GM20431 (cell line): ENCODE results near the gene HS1BP3.

ENCODE experiments used
- in situ Hi-C: fragments of 300-500 bp; cut with MseI, MboI; formaldehyde crosslinking; loops from one replicate; pipeline ENCODE4 v1.15.0; 2020; ENCODE audit warnings: low sequenced_read_pairs; ENCODE audit not compliant: unreplicated experiment

The HS1BP3 gene

DNA sequence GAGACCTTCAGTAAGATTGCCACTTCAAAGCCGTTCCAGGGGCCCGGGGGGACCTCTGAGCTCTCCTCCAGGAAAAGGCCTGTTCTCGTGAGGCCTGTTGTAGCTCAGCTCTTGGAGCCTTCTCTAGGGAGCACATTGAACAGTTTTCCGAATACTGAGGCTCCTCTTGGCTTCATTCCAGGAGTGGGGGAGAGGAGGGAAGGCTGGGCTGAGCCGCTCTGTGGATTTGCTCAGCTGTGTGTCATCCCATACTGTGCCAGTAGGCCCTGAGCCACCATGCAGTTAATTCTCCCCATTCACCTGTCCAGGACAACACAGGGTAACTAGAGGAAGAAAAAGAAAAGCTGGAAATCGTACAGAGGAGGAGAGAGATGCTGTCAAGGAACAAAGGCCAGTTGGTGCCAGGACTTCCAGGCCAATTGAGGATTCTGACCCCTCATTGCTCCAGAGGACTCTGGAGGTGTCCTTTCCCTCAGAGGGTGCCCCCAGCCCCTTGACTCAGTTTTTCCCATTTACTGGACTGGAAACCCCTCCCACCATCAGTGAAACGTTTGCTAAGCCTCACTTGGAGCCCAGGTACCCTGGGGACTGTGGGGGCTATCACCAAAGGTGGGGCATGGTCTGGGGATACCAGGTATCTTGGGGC lies 41.4 kb downstream of the HS1BP3 start:
- in situ Hi-C loops = no loop called here

DNA sequence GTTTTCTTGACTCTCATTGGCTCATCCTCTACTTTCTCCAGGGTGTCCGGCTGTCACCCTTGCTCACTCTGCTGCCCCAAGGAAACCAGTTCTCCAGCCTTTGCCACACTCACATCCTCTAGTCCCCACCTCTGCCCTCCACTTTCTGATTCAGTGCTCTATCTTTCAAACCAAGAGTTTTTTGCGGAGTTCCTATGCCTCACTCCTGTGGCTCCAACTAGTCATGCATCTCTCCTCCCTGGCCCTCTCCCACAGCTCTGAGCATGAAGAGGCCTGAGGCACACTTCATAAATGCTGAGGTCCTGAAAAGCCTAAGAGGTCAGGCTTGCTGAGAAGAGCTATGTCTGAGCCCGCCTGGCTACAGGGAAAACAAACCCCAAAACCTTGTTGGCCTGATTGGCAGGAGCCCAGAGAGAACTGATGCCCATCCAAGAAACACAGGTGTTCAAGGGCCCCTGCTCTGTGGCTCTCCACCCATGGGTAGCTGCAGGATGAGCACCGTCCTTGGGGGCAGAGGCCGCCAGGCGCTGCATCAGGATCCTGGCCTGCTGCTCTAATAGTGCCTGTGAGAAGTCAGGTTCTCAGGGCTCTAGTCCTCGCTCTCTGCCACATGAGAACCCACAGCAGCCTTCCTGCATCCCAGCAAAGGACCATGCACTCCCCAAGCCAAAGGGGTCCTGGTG lies 42.1 kb downstream of the HS1BP3 start:
- in situ Hi-C loops = no loop called here

DNA sequence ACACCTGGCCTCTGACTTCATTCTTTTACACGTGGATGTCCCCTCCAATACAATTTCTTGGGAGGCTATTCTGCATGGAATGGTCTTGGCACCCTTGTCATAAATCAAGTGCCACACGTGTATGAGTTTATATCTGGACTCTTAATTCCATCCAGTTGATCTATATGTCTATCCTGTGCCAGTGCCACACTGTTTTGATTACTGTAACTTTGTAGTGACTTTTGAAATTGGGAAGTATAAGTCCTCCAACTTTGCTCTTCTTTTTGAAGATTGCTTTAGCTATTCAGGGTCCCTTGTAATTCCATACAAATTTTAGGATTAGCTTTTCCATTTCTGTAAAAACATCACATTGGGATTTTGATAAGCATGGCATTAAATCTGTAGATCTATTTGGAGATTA lies 43.5 kb downstream of the HS1BP3 start:
- in situ Hi-C loops = no loop called here

DNA sequence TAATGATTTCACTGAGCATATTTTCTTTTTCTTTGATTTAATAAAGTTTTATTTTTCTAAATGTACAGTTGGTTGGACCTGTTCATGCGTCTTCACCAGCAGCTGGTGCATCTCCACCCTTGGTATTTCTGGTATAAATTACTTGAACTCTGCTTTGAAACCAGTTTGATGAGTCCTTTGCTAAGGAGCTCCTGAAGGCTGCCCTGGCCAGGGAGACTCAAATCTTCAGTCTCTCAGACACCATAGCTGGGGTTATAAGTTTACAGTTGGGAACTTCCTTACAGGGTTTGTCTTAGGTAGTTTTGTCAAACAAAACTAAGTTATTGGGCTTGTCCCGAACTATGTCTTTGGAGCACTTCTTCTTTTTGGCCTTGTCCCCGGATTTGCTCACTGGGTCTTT lies 44.7 kb downstream of the HS1BP3 start:
- in situ Hi-C loops = no loop called here

DNA sequence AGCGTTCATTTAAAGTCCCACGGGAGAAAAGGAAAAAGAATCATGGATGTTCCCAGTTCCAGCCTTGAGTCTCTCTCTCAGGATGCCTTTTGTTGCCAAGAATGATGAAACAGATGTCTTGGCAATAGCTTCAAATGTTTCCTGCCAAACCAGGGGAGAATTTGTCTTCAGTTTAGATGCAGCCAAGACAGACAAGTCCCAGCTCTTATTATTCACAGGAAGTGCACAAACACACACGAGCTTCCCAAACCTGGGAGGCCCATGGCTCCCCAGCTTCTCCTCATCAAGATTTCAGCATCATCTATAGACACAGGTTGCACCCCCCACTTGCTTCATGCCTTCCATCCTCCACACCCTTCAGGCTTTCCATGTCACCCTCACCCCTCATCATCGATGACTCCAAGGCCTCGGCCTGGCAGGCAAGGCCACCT lies 45.9 kb downstream of the HS1BP3 start:
- in situ Hi-C loops = no loop called here

DNA sequence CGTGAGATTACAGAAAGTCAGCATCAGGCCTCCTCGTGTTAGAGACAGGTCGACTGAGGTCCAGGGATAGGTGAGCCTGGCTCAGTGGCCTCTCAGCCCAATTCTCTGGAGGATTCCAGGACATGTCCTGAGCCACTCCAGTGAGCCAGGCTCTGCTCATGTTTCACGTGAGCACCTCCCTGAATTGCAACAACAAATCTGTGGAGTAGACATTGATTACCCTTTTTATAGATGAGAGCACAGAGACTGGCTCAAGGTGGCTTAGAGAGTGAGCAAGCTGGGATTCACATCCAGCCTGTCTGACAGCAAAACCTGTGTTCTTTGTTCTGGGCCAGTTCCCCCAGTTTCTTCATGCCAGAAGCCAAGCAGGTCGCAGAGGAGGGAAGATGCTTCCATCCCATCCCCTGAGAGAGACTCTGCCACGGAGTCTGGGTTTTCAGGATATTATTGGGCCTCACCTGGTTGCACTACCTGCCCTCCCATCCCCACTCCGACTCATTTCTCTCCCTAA lies 46.4 kb downstream of the HS1BP3 start:
- in situ Hi-C loops = no loop called here

DNA sequence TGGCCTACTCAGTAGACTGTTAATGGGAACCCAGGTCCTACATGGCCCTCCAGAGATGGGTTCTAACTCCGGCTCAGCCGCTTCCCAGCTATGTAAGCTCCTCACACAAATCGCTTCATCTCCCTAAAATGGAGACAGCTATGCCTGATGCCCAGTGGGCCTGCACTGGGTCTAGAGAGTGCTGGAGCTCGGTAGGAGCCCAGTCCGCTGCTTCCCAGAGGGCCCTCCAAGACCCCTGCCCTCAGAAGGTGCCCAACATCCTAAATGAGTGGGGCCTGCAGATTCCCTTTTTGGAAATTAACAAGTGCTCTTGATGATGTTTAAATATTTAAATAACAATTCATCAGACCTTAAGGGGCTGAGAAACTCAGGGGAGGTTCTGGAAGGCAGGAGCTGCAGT lies 47.1 kb downstream of the HS1BP3 start:
- in situ Hi-C loops = no loop called here

DNA sequence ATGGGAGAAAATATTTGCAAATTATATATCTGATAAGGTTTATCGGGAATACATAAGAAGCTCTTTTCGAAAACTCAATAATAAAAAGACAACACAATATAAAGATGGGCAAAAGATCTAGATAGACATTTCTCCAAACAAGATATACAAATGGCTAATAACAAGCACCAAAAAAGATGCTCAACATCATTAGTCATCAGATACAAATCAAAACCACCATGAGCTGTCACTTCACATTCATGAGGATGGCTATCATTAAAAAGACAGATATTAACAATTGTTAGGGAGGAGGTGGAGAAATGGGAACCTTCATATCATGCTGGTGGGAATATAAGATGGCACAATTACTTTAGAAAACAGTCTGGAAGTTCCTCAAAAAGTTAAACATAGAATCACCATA lies 48.1 kb downstream of the HS1BP3 start:
- in situ Hi-C loops = no loop called here

DNA sequence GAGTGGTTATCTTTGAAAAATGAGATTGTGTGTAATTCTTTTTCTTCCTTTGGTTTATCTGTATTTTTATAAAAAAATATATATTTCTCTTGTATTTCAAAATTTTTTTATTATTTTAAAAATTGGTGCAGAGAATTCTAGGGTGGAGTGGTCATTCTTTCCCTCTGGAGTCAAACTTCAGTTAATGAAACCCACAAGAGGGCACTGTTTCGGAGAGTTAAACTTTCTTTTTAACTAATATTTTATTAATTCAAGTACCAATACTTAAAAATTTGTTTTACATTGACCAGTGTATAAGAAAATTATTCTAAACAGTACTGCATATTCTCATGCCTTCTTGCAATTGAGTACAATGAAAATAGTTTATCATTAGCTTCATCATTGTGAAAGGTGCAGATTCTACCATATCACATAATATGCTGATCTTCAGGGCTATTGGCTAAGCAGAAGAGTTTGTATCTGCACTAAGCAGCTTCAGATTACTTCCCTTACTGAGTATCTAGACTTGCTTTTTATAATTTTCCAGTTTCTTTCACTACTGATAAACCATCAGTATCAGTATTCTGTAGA lies 50.1 kb downstream of the HS1BP3 start:
- in situ Hi-C loops = no loop called here

DNA sequence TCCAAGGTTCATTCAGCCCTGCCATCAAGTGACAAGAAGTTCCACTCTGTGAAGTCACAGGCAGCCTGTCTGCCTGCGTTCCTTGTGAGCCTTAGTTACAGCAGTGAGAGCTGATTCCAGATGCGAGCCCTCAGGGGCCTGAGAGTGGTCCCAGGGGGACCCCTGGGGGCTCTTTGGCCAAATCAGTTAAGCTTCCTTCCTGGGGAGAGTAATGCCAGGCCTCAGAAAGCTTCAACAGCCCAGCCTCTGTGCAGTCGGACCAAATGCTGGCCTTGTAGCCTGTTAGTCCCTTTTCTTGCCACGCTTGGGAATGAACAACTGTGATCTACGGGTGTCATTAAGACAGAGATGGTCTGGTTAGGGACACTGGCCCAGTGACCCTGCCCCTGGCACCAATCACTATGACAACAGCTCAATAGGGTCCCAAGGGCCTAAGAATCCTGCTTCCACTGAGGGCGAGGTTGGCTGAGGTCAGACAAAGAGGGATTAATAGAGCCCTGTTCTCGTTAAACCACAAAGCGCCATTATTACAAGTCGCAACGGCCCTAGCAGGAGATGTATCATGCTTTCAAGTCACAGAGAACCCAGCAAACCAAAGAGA lies 50.9 kb downstream of the HS1BP3 start:
- in situ Hi-C loops = no loop called here

DNA sequence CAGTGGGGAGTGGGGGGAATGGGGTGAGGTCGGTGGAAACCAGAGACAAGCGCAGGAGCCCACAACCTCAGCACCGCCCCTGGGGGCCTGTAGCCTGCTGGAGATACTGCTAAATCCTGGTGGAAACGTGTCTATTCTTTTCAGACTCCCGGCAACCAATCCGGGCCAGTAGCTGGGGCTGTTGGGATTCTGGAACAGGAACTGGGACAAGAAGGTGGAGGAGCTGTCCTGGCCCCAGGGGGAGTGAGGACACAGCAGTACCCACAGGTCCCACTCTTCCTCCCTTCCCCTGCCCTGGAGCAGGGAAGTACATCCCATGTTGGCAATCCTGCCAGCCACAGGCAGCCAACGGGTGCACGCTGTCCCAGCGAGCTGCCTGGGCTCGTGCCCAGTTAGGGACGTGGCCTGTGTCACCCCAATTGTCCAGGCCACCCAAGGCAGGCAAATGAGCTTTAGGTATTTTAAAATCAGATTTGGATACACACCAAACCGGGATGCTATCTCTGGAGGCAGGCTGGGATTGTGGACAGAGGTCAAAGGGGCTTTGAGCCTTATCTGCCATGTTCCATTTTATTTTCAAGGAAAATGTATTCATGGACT lies 51.8 kb downstream of the HS1BP3 start:
- in situ Hi-C loops = no loop called here

DNA sequence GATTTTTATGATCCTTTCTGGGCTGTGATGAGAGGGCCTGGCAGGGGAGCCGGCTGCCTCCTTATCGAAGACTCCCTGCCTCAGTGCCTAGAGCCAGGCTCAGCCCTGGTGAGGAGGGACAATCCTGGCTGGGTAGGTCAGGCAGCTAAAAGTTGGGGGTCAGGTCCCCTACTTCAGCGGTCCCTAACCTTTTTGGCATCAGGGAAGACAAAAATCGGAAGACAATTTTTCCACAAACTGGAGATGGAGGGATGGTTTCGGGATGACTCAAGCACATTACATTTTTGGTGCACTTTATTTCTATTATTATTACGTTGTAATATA lies 53.1 kb downstream of the HS1BP3 start:
- in situ Hi-C loops = no loop called here

DNA sequence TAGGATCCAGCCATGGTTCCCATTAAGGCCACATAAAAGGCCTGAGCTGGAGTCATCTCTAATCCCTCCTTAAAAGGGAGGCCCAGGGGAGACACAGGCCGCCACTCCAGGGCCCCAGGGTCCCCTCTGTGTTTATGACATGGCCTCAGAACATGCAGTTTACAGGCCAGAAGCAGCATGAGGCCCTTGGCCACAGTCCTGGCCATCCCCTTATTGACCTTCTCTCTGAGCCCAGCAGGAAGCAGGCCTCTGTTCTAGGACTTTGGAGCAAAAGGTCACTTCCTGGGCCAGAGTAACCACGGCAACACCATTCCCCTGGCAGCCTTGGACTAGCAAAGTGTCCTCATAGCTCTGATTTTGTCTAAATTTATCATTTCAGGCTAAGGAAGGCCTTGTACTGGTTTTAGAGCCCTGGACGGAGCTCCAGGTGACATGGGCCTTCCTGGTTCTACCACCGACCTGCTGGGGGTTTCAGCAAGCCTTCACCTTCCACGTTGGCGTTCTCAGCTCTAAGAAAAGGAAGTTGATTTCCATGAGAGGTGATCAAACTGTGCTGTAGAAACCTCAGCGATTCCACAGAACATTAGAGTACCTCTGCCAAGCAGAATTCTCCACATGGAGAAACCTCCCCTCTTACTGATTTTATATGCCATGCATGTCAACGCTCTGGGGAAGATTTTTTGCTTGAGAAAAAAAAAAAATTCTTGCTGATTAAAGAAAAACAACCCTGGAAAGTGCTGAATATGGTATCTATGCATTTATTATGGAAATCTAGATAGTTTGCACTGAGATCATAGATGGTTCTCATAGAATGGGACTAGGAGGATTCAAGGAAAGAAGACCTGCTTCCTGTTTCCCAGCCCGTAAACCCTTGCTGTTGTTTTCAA lies 53.7 kb downstream of the HS1BP3 start:
- in situ Hi-C loops = no loop called here

DNA sequence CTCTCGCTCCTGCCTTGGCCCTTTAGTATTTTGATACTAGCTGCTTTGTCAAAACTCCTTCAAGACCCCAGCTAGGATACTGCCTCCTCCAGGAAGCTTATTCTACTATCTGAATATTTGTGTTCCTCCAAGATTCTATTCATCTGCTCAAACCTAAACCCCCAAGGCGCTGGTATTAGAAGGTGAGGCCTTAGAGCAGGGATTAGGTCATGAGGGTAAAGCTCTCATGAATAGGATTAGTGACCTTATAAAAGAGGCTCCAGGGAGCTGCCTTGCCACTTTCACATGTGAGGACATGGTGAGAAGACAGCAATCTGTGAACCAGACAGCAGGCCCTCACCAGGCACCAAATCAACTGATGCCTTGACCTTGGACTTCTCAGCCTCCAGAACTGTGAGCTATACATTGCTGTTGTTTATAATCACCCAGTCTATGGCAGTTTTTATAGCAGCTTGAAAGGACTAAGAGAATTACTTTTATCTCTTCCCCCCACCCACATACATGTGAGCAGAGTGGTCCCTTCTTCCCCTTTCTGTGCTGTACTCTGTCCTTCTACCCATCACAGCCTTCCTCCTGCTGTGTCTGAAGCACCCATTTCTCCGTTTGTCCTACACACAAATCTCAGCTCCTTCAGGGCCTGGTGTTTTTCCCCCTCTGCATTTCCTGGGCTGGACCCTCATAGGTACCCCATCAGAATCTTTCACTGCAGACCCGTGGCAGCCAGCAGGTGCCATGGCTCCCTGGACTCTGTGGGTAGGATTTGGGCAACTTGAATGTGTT lies 54.5 kb downstream of the HS1BP3 start:
- in situ Hi-C loops = no loop called here

DNA sequence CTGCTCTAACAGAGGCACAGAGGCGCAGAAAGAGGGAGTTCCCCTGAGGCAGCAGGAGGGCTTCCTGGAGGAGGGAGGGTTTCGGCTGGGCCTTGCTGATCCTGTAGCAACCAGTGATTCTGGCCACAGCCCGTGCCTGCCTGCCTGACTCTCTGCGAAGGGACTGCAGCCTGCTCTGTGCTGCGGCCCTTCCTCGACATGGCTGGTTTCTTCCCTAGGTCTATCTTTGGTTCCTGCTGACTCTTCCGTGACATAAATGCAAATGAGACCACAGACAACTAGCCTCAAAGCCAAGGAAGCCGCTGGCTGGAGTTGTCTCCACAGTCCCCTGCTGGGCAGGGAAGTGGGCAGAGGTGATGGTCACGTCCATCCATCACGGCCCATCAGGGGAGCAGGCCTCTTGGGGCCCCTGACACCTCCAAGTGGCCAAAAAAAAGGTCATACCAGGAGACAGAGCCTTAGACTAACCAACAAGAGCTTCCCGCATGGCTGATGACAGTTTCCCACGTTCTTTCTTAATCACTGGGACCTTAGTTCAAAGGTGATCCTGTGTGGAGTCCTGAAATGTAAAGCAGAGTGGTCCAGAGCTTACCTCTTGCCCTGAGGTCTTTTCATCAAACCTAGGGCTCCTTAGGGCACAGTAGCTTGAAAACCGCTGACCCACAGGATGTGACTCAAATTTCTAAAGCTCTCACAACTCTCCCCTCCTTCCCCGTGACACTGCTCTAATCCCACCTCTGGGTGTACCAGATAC lies 55.3 kb downstream of the HS1BP3 start:
- in situ Hi-C loops = no loop called here

DNA sequence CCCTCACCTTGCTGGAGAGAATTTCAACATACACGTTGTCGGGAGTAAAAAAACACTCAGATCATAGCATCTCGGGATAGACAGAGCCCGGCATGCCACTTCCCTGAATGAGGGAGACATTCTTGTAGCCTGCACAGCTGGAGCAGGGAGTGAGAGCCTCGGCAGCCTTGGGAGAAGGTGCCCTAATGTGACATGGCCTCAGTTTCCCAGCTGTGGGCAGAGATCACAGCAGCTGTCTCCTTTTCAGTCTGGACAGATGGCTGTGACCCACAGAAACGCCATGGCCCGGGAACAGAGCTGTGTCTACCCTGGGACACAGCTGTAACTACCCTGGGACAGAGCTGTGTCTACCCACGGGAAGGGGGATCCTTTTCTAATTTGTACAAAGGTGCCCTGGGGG lies 55.9 kb downstream of the HS1BP3 start:
- in situ Hi-C loops = no loop called here

DNA sequence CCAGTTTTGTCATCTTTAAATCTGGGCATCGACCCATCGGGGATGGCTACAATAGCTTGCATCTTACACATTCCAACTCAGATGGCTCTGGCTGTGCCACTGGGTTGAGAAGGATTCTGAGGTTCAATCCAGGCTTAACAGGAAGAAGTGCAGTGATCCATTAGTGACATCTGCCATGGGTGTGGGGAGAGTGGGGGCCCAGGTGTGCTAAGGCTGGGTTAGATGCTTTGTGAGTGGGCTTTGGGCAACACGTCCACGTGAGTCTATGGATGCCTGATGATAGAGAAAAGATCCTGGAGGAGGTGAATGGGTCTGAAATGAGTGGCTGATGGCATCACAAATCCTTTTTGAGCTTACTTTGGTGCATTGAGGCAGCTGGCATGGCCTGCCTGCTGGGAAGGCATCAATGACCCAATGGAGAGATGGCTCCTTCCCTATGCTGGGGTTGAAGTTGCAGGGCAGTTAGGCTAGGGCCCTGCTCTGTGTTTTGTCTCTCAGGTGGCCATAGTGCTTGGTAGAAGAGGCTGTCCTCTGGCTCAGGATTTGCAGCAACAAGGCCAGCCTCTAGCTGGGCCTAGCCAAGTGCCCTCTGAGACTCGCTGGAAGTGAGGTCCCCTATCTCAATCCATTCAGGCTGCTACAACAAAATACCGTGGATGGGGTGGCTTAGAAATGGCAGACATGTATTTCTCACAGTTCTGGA lies 56.7 kb downstream of the HS1BP3 start:
- in situ Hi-C loops = no loop called here
